ENCODE results near the gene SCAMP2. TPM values are rescaled to one million over a fixed set of nuclear protein-coding genes. Genes with fewer than 3 reads are reported as not detected.
"Not testable (repeated sequence)": the region's sequence is repeated elsewhere in the genome, so short reads cannot be mapped to it uniquely, and the experiment has no call there.

The SCAMP2 gene
- total RNA-seq, 3 donors from 2014 or later = 49.5 to 71.4 (median 69.4) TPM

DNA sequence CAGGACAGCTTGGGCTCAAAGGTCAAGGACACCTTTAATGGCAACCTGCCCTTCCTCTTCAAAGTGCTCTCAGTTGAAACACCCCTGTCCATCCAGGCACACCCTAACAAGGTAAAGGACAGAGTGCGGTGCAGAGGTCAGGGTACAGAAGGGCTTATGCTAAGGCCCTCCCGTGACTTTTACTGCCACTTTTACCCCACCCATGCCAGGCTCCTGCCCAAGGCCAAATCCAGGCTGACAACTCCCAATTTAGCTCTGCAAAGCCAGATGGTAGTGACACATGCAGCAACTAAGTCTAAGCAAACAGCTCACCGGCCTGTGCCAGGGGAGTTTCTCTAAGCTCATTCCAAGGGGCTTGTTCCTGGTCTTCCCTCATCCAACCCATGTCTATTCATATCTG lies 18.3 kb upstream of the SCAMP2 start:
- TF ChIP-seq POLR2A (IDR thresholded peaks at IDR 0.05) (no peak), POLR2AphosphoS5 (IDR thresholded peaks at IDR 0.05) (no peak)
- TF ChIP-seq, protein P1, sequence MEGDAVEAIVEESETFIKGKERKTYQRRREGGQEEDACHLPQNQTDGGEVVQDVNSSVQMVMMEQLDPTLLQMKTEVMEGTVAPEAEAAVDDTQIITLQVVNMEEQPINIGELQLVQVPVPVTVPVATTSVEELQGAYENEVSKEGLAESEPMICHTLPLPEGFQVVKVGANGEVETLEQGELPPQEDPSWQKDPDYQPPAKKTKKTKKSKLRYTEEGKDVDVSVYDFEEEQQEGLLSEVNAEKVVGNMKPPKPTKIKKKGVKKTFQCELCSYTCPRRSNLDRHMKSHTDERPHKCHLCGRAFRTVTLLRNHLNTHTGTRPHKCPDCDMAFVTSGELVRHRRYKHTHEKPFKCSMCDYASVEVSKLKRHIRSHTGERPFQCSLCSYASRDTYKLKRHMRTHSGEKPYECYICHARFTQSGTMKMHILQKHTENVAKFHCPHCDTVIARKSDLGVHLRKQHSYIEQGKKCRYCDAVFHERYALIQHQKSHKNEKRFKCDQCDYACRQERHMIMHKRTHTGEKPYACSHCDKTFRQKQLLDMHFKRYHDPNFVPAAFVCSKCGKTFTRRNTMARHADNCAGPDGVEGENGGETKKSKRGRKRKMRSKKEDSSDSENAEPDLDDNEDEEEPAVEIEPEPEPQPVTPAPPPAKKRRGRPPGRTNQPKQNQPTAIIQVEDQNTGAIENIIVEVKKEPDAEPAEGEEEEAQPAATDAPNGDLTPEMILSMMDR (IDR thresholded peaks at IDR 0.05) = no peak
- intact Hi-C loops (cut with DNase I; ENCODE audit: low total_unique reads) = no loop called here
- Histone ChIP-seq H3K4me3 (no peak overlapping the region), H3K4me1 (peaks cover 0 to 7% of the 10 kb centered on the region in 2 donors), H3K9me3 (no peaks in the 10 kb centered on the region), H3K27me3 (no peaks in the 10 kb centered on the region), H3K27ac (no peak overlapping the region), H3K36me3 (no peaks in the 10 kb centered on the region)
- no peak for DNase-seq (ENCODE audit: low spot score in 2 of 2)

DNA sequence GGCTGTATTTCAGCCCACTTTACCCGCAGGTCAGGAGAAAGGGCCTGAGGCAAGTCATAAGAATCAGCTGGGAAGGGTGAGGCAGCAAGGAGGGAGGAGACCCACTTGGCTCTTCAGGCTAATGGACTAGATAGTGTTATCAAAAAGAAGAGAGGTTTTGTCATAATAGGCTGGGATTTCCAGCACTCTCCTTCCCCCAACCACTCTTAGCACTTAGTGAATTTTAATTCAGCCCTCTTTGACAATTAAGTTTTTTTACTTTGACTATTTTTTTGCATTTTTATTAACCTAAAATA lies 17.4 kb upstream of the SCAMP2 start:
- Histone ChIP-seq H3K4me1 (peaks cover 0 to 7% of the 10 kb centered on the region in 2 donors), H3K27me3 (no peaks in the 10 kb centered on the region), H3K36me3 (no peaks in the 10 kb centered on the region), H3K27ac (peak overlapping the region; percentile 77 to 89), H3K9me3 (no peaks in the 10 kb centered on the region), H3K4me3 (peak overlapping the region; percentile 88 to 97 (median 91))
- intact Hi-C loops (cut with DNase I; ENCODE audit: low total_unique reads) = no loop called here
- DNase-seq (ENCODE audit: low spot score in 2 of 2) = no peak
- TF ChIP-seq, protein P1 (IDR thresholded peaks at IDR 0.05) = no peak

DNA sequence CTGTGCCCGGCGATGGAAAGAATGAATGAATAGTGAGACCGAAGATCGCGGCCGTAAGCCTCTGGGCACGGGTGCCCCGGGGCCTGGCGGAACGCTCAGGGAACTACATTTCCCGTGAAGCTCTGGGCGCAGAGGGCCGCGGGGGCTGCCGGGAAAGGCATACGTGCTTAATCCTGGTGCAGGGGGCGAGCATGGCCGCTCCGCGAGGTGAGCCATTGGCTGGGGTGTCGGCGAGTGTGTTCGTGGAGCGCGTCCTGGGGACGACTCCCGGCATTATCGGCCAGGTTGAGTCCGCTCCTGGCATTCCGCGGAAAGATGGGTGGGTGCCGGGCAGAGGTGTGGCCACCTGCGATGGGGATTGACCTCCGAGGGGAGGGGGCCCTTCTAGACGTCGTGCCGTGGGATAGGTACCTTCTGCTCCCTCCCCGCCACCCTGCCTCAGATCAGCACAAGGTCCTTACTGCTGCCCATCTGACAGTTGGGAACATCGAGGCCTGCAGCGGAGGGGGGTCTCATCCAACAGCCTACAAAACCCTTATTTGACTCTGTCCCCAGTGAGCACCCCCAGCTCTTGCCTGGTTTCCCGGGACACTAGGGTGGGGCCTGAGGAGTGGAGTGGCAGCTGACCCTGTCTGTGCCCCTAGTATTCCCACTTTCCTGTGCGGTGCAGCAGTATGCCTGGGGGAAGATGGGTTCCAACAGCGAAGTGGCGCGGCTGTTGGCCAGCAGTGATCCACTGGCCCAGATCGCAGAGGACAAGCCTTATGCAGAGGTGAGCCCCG lies 16.9 kb upstream of the SCAMP2 start, which contains the start of gene MPI:
Gene MPI (plus strand): TSS at position 160 of the 782 bp plus-strand sequence. CDS start 32 bp downstream, at position 192.
- Histone ChIP-seq H3K4me1 (peaks cover 0 to 7% of the 10 kb centered on the region in 2 donors), H3K27ac (peak within 1 kb of the TSS; percentile 77 to 89), H3K4me3 (peak within 1 kb of the TSS; percentile 88 to 97 (median 91)), H3K36me3 (no peaks in the 10 kb centered on the region), H3K27me3 (no peaks in the 10 kb centered on the region), H3K9me3 (no peaks in the 10 kb centered on the region)
- TF ChIP-seq, protein P1 (IDR thresholded peaks at IDR 0.05) = peak; percentile 13 to 39 (median 31)
- TF ChIP-seq POLR2A (IDR thresholded peaks at IDR 0.05) (no peak), POLR2AphosphoS5 (IDR thresholded peaks at IDR 0.05) (peak in 1 of 3 donors; percentile 46)
- peak; percentile 47 to 74 for DNase-seq (ENCODE audit: low spot score in 2 of 2)
- intact Hi-C loops (cut with DNase I; ENCODE audit: low total_unique reads) = no loop called here

DNA sequence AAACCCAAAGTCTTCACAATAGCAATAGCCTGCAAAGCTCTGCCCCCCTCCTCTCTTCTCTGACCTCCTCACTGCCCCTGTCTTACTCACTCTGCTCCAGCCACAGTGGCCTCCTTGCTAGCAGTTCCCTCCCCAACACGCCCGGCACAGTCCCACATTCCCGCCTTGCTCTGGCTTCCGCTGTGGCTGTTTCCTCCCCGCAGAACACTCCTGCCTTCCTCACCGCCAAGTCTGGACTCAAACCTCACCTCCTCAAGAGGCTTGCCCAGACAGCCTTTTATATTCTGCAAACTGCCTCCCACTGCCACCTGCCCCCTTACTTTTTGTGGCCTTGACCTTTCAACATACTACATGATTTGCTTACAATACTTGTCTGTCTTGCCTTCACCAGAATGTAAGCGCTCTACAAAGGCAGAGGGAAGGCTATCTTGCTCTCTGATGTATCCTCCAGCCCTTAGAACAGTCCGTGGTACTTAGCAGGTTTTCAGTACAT lies 16.3 kb upstream of the SCAMP2 start:
- no peaks in the 10 kb centered on the region for H3K36me3 ChIP-seq
- H3K9me3 ChIP-seq = no peaks in the 10 kb centered on the region
- H3K4me1 ChIP-seq = peaks cover 0 to 7% of the 10 kb centered on the region in 2 donors
- peak overlapping the region; percentile 77 to 89 for H3K27ac ChIP-seq
- TF ChIP-seq, protein P1 (IDR thresholded peaks at IDR 0.05) = no peak
- no peak for TF ChIP-seq POLR2AphosphoS5 (IDR thresholded peaks at IDR 0.05)
- TF ChIP-seq POLR2A (IDR thresholded peaks at IDR 0.05) = no peak
- no peaks in the 10 kb centered on the region for H3K27me3 ChIP-seq
- H3K4me3 ChIP-seq = peak overlapping the region; percentile 88 to 97 (median 91)
- intact Hi-C loops (cut with DNase I; ENCODE audit: low total_unique reads) = no loop called here
- DNase-seq (ENCODE audit: low spot score in 2 of 2) = no peak

DNA sequence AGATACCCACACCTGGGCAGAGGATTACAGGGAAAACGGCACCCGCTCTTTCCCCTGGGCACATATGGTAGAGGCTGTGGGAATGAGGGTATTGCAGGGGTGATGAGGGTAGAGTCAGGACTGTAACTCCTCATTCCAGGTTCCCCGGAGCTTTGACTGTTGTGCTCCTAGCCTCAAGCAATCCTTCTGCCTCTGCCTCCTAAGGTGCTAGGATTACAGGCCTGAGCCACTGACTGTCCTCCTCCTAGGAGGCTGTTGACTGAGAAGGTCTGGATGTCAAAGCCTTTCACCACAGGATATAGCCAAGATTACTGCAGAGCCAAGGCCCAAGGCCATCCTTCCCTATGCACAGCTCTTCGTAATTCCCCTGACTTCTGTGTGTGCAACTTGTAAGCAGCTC lies 15.6 kb upstream of the SCAMP2 start:
- Histone ChIP-seq H3K27me3 (no peaks in the 10 kb centered on the region), H3K9me3 (no peaks in the 10 kb centered on the region), H3K4me1 (peaks cover 0 to 7% of the 10 kb centered on the region in 2 donors), H3K27ac (peak overlapping the region in 1 of 2 donors; percentile 89), H3K36me3 (no peaks in the 10 kb centered on the region), H3K4me3 (peak overlapping the region in 1 of 3 donors; percentile 97)
- intact Hi-C loops (cut with DNase I; ENCODE audit: low total_unique reads) = no loop called here
- DNase-seq (ENCODE audit: low spot score in 2 of 2) = no peak
- no peak for TF ChIP-seq POLR2A (IDR thresholded peaks at IDR 0.05)
- TF ChIP-seq, protein P1 (IDR thresholded peaks at IDR 0.05) = no peak
- no peak for TF ChIP-seq POLR2AphosphoS5 (IDR thresholded peaks at IDR 0.05)

DNA sequence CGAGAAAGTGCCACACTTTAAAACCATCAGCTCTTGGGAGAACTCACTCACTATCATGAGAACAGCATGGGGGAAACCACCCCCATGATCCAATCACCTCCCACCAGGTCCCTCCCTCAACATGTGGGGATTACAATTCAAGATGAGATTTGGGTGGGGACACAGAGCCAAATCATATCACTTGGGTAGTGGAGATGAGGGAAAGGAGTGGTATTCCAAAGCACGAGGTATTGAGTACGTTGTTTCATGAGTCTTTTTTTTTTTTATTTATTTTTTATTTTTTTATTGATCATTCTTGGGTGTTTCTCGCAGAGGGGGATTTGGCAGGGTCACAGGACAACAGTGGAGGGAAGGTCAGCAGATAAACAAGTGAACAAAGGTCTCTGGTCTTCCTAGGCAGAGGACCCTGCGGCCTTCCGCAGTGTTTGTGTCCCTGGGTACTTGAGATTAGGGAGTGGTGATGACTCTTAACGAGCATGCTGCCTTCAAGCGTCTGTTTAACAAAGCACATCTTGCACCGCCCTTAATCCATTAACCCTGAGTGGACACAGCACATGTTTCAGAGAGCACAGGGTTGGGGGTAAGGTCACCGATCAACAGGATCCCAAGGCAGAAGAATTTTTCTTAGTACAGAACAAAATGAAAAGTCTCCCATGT lies 14.5 kb upstream of the SCAMP2 start:
- H3K4me1 ChIP-seq; H3K4me3 ChIP-seq; DNase-seq (ENCODE audit: low spot score in 2 of 2); intact Hi-C loops (cut with DNase I; ENCODE audit: low total_unique reads); H3K9me3 ChIP-seq; H3K27me3 ChIP-seq; H3K27ac ChIP-seq; H3K36me3 ChIP-seq: not testable (repeated sequence)
